NCI-H2107 treated with DMSO at 0.1 percent for 48 hours (cell line): ENCODE measurements around the gene BACE1.

Experiments
- DNase-seq: peaks from one replicate; lab custom pipeline; 2025; ENCODE audit not compliant: unreplicated experiment; lab: John Stamatoyannopoulos, UW

BACE1 gene

DNA sequence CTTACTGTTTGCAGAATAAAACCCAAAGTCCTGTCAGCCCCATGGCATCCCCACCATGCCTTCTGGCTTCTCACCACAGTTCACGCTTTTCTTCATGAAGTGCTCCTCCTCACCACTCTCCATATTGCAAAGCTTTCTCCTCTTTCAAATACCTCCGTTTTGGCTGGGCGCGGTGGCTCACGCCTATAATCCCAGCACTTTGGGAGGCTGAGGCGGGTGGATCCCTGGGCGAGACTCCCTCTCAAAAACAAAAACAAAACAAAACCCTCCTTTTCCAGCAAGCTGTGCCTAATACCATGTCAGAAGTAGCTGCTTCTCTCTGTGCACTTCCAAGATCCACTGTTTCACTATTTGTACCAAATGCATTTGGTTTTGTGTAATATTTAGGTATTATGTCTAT is 6.7 kb downstream of the BACE1 start:
- no peak for DNase-seq

DNA sequence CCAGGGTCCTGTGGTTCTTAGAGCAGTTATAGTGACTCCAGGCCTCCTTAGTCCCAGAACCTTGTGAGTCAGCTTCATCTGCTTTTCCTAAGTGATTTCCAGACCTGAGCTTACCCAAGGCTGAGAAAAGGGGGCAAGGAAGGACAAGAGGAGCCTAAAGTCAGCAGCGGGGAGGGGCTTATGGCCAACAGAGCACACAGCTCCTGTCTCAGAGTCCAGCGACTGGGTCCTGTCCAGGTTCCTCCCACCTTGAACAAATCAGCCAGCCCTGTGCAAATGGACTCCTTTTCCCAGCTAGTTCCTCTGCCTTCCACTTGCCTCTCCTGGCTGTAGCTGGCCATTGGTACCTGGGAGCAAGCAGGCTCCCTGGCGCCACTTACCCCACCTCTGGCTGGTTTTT is 10.9 kb downstream of the BACE1 start:
- no peak for DNase-seq

DNA sequence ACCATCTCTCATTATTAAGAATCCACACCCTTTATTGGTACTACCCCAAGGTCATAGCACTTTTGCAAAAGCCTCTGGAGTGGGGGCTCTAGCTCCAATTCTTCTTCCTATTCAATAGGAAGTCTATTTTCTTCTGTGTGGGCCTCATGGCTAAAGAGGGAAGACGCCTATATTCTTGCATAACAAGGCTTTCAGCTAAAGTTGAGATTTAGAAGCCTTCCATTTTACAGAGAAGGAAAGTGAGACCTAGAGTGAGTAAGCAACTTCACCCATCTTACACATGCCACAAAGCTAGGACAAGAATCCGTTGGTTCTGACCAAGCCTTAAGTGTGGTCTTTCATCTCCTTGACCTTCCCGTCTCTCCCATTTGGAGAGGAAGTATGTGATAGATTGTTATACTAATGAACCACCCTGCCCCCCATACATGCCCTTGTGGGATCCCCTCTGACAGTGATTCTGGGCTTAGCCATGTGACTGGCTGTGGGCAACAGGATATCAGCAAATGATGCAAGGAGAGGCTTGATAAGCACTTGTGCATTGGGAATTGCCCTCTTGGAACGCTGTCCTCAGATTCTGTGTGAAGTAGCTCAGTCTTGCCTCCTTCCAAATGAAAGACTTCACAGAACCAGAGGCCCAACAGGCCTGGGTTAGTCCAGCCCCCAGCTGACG is 12.3 kb downstream of the BACE1 start:
- DNase-seq, result no peak

DNA sequence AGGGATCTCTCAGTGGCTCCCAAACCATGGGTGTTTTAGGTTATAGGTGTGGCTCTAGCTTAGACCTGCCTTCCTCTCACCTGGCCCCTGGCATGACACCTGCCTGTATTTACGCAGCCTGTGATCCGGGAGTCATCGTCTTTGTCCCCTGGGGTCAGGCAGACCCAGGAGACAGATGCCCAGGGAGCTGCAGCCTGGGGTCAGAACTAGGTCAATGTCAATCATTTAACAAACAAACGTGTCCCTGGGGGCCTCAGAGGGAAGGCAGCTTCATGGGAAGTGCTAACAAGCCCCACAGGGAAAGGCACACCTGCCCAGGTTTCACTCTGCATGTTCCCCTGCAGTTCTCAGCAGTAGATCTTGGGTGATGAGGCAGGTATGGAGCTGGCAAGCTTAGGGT is 13.0 kb downstream of the BACE1 start:
- peak; percentile 56 for DNase-seq

DNA sequence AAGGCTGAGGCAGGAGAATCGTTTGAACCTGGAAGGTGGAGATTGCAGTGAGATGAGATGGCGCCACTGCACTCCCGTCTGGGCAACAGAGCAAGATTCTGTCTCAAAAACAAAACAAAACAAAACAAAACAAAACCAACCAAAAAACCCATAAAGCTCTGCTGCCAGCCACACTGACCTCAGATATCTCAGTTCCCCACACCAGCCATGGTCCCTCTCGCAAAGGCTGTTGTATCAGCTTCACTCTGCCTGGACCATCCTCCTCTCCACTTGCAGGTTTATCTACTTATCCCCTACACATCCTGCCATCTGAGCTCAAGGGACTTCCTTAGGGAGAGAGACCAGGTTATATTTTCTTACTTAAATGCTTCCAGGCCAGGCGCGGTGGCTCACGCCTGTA is 13.8 kb downstream of the BACE1 start:
- no peak for DNase-seq

DNA sequence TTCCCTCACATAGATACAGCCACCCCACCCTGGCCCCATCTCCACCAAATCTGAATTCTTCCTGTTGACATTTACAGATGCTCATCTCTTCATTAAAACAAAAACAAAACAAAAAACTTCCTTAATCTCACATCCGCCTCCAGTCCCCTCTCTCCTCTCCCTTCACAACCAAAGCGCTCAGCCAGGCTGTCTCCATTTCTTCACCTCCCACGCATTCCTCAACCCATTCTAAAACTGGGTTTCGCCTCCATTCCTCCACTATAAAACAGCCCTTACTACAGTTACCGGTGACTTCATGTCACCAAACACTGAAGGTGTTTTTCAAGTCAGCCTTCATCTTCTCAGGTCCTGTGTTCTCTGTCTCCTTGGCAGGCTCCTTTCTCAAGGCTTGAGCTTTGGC is 15.3 kb downstream of the BACE1 start:
- no peak for DNase-seq

DNA sequence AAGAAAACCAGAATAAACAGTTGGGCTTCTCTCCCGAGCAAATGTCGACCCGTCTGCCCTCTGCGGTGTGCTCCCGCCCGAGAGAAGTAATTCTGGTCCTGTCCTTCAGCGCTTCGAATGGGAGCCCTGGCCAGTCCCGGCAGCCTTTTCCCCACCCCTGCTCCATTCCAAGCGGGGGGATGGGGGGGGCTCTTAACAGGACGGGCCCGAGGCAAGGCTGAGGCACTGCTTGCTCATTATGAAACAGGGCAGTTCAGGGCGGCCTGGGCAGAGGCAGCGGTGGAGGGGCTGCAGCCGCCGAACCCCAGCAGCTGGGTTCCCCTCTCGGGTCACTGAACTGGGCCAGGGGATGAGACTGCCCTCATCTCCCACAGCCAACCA is 15.8 kb downstream of the BACE1 start:
- DNase-seq, result no peak

DNA sequence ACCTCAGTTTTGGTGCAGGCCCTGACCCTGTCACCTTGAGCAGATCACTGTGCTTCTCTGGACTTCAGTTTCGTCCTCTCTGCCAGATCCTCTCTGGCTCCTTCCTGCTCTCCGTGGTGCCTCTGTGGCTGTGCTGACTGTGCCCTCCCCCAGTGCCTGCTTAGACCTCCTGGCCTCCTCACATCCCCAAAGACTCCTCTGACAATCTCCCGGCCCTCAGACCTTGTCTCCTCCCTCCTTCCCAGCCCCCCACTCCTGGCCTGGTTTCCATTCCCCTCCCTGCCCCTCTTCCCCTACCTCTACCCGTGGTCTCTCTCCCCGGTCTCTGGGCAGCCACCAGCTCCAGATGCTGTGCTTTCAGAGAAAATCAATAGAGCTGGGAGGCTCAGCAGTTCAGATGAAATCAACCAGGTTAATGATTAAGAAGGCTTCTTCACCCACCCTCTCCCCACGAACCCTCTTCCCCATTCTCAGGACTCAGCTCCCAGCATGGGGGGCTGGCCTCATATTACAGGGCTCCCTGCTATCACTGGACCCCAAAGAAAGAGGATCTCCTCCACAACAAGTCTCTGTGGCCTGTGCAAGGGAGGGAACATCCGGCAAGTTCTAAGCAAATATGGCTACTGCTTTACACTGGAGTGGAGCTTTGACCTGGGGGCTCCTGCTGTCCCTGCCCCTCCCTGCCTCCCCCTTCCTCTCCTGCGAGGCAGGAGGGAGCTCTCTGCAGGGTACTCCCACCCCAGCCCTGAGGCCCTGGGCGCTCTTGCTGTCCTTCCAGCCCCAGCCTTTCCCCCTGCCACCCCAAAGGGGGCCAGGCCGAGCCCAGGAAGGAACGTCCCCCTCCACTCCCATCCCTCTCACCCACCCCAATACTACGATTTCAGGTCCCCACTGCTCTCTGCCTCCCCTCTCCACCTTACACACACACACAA is 16.4 kb downstream of the BACE1 start:
- DNase-seq, result no peak

DNA sequence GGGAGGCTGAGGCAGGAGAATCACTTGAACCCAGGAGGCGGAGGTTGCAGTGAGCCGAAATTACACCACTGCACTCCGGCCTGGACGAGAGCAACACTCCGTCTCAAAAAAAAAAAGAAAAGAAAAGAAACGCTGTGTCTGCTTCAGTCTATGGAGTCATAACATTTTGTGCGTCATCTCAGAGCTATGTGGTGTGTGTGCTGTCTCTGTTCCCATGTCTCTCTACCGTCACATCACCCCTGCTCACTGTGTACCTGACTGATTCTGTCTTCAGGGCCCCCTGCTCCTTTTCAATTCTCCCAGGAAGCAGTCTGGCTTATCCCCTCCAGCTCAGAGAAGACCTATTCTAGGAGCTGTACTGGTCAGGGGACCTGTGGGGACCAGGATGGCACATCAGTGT is 17.9 kb downstream of the BACE1 start:
- no peak for DNase-seq

DNA sequence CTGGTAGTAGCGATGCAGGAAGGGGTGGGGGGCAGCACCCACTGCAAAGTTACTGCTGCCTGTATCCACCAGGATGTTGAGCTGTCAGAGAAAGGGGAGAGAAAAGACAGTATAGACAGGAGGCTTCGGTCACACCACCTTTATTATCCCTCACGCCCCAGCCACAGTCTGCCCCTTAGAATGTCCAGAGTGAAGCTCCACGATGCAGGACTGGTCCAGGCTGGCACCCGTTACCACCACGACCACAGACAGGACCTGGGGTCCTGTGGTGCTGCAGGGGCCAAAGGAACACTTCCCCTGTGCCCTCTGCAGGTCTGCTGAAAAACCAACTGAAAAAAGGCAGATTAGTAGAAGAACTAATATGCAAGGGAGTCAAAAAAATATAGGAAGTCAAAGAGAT is 19.2 kb downstream of the BACE1 start:
- DNase-seq, result no peak

DNA sequence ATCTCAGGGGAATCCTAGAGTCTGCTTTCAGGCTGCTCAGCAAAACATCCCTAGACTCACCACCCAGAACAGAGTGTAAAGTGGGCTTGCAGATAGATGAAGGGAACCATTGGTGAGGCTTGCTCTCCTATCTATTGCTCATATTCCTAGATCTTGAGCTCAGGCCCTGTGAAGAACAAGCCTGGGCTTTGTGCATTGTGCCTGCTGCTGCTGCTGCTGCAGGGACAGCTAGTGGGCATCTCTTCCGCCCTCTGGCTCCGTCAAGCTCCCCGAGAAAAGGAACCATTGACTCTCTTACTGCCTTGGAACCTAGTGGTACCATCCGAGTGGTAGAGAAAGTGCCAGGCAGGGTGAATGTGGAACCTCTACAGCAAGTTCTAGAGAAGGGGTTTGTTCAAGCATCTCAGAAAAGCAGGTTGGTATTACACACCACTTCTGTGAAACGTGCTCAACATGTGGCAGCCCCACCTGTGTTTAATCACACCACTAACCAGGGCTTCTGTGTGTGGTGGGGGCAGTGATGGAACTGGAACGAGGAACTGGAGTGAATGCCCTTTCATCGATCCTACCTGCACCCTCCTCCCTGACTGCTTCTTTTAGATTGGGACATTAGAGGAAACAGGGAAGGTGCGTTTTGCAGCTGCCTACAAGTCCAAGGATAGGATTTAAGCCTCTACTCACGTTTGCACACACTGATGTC is 20.5 kb downstream of the BACE1 start:
- DNase-seq, result no peak

DNA sequence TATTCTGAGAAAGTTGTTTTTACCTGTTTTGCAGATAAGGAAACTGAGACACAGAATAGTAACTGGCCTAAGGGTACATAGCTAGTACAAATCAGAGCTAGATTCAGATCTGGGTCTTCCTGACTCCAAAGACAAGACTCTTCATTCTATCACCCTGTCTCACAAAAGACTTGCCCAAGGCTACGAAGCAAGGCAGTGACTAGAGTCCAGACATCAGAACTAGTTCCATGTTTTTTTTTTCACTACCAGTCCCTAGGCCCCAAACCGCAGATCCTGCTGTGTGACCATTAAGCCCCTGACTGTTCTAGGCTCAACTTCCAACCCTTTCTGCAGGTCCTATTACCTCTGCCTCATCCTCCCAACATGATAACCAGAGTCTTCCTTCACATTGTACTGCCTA is 23.4 kb downstream of the BACE1 start:
- no peak for DNase-seq

DNA sequence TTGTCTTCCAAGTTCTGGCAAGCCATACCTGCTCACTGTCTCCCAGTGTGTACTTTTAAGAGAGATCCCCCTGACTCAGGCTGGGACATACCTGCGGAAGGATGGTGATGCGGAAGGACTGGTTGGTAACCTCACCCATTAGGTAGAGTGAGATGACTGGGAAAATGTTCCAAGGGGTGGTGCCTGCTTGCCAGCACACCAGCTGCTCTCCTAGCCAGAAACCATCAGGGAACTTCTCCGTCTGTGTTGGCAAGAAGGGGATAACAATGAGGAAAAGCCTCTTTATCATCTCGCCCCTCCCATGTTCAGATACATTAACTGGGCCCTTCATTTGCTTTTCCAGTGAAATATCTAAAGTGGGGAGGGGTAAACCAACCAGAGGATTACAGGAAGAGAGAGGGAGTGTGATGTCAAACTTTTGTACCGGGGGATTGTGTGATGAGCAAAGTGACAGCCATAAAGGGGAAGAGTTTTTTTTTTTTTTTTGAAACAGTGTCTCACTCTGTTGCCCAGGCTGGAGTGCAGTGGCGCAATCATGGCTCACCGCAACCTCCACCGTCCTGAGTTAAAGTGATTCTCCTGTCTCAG is 25.2 kb downstream of the BACE1 start, which contains the start of gene BACE1-AS:
Gene BACE1-AS, plus strand, starts transcription at position 538 of the 588 bp plus-strand sequence.
- DNase-seq, result no peak

DNA sequence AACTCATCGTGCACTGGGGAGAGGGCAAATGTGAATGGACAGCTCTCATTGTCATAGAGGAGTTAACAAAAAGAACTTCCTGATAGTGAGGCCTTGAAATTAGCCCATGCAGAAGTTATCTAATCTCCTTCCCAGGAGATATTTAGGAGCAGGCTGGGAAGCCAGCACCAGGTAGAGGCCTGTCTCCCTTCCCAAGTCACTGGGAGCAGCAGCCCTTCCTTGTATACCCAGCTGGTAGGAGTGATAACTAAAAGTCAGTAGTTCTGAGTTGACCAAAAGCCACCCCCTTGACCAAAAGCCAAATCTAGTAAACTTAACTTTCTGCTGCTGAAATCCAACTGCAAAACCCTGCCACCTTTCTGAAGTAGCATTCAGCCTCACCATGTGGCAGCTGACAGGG is 26.3 kb downstream of the BACE1 start:
- no peak for DNase-seq

DNA sequence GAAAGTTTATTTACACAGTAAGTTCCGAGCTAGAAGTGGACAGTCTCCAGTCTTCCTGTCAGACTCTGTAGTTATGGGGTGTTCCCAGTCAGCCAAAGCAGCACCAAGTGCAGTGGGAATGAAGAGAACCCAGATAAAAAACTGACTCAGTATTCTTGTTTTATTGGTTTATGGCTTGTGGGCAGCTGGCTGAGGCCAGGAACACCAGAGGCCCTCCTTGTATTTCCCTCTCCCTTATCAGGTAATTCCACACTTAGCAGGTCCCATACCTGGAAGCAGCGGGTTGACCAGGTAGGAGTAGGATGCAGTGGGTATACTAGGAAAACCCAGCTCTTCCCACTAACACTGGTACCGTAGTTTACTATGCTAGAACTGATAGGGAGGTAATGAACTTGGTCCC is 28.4 kb downstream of the BACE1 start:
- DNase-seq, result no peak

DNA sequence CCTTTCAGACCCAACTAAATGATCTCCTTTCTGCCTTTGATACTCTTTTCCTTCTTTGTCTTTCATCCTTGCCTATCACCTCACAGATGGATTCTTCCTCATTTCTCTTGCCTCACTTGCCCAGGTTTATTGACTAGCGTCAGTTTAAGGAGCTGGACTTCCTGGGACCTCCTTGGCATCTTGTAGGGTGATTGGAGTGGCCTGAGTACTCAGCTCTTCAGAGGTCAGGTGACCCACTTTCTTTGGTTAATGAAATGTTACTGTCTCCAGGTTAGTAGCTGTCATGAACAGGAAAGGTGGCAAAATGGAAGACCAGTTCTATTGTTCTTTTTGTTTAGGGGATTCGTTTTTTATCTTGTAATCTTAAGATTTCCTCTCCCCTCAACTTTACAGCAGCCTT is 29.5 kb downstream of the BACE1 start:
- DNase-seq, result no peak

DNA sequence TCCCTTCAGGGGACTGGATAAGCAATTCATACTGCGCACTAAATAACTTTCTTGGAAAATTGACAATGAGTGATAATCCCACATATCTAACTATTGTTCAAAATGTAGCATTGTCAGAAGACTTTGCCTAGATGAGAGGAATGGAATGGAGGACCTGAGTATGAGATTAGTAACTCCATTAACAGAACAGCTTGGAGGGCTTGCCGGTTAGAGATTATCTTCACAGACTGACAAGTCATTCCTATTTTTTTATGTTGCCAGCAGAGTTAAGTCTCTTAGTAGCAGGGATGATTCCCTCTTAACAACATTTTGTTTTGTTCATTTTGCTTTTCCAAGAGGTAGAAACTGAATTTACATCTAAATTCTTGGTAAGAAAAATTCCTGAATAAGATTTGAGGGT is 32.0 kb downstream of the BACE1 start:
- no peak for DNase-seq

DNA sequence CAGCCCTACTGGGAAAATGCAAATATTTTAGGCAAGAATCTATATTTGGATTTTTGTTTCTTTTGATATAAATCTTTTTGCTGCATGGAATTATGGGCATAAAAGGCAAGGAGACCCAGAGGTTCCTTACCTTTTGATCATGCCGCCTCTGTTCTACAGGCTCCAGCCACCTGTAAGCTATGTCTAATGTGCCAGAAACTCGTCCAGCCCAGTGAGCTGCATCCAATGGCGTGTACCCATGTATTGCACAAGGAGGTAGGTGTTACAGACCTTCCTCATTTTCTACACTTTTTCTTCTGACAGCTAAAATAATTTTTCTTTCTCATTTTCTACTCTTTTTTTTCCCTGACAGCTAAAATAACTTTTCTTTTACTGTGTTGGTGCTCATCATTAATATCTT is 33.1 kb downstream of the BACE1 start:
- no peak for DNase-seq

DNA sequence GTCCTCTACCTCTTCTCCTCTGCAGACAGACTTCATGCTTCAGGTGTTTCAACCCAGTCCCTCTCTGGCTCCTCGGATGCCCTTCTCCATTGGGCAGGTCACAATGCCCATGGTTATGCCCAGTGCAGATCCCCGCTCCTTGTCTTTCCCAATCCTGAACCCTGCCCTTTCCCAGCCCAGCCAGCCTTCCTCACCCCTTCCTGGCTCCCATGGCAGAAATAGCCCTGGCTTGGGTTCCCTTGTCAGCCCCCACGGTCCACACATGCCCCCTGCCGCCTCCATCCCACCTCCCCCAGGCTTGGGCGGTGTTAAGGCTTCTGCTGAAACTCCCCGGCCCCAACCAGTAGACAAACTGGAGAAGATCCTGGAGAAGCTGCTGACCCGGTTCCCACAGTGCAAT is 34.2 kb downstream of the BACE1 start:
- no peak for DNase-seq

DNA sequence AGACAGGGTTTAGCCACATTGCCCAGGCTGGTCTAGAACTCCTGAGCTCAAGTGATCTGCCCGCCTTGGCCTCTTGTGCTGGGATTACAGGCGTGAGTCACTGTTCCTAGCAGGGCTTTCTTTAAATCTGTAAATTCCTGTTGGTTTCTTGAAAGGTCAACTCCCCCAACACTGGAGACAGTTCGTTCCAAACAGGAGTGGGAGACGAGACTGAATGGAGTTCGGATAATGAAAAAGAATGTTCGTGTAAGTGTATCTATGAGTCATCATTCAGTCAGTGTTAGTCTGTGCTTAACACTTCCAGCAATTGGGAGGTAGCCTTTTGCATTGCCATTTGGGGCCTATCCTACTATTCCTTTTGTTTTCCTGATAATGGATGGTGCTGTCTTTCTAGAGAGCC is 34.9 kb downstream of the BACE1 start:
- no peak for DNase-seq

DNA sequence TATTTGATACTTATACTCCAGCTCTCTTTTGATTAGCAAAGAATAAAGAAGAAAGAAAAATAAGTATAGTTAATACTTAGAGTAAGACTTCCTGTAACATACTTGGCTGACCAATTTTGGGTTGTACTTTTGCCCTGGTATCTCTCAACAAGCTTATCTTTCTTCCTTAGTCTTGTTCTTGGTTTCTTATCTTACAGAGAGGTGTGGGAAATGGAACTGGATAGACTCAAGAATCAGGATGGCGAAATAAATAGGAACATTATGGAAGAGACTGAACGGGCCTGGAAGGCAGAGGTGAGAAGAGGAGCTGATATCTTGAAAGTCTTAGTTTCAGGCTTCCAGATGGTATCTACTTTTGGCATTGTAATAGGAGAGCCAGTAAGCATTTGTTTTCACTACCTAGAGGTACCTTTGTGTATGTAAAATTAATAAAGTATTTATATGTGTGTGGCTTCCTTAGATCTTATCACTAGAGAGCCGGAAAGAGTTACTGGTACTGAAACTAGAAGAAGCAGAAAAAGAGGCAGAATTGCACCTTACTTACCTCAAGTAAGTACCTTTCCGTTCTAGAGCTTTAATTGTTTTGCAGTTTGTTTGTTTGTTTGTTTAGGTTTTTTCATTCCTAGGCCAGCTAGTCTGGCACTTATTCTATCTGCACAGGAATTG is 36.2 kb downstream of the BACE1 start:
- no peak for DNase-seq
